Measurements from ENCODE around the gene TOM1L2.

TOM1L2 gene

GRCh38 chr17:17848311-17849082, 123.7 kb downstream of the TOM1L2 start:
- Histone ChIP-seq H3K9me3 (ENCODE audit: control insufficient read depth, low read length) (no peaks in the 10 kb centered on the region), H3K4me1 (ENCODE audit: control insufficient read depth, insufficient read depth, low read length, poor library complexity, severe bottlenecking) (peaks cover 36% of the 10 kb centered on the region), H3K27me3 (replicated peaks; ENCODE audit: control insufficient read depth, insufficient read depth, low read length, poor library complexity, severe bottlenecking) (no peaks in the 10 kb centered on the region), H3K27ac (ENCODE audit: insufficient read depth, low read length, poor library complexity, severe bottlenecking) (peak overlapping the region; percentile 50), H3K4me3 (ENCODE audit: insufficient read depth, low read depth, low read length, poor library complexity, severe bottlenecking) (no peak overlapping the region), H3K36me3 (ENCODE audit: control insufficient read depth, insufficient read depth, low read length) (no peaks in the 10 kb centered on the region)
- no peak for DNase-seq

GRCh38 chr17:17847726-17848125, 124.5 kb downstream of the TOM1L2 start:
- peaks cover 36% of the 10 kb centered on the region for H3K4me1 ChIP-seq (ENCODE audit: control insufficient read depth, insufficient read depth, low read length, poor library complexity, severe bottlenecking)

DNA sequence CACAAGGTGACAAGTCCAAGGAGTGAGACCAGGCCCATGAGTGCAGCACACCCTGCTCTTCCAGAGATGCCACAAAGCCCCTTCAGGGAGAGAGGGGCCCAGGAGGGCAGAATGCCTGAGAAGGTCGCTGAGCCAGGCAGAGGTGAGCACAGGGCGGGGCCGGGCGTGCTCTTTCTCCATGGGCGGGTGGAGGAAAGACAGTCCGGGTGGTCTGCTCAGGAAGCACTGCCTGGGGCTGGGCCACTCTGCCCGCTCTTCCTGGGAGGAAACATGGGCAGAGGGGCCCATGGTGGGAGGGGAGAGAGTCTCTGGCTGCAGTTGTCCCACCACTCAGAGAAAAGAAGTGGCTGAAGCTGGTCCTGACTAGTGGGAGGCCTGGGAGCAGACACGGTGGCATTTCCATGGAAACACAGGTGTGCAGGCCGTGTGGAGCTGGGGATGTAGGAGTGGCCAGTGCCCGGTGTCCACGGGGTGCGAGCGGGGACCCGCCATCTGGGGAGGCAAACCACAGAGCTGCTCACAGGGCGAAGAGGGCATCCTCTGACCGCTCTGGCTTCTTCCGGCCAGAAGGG, 125.0 kb downstream of the TOM1L2 start:
- DNase-seq: no peak
- Histone ChIP-seq H3K36me3 (ENCODE audit: control insufficient read depth, insufficient read depth, low read length) (no peaks in the 10 kb centered on the region), H3K9me3 (ENCODE audit: control insufficient read depth, low read length) (no peaks in the 10 kb centered on the region), H3K27me3 (replicated peaks; ENCODE audit: control insufficient read depth, insufficient read depth, low read length, poor library complexity, severe bottlenecking) (no peaks in the 10 kb centered on the region), H3K27ac (ENCODE audit: insufficient read depth, low read length, poor library complexity, severe bottlenecking) (no peak overlapping the region), H3K4me3 (ENCODE audit: insufficient read depth, low read depth, low read length, poor library complexity, severe bottlenecking) (no peak overlapping the region), H3K4me1 (ENCODE audit: control insufficient read depth, insufficient read depth, low read length, poor library complexity, severe bottlenecking) (peaks cover 36% of the 10 kb centered on the region)

More at GRCh38 chr17:17847726-17848125, 124.5 kb downstream of the TOM1L2 start:
- Histone ChIP-seq H3K27ac (ENCODE audit: insufficient read depth, low read length, poor library complexity, severe bottlenecking) (no peak overlapping the region), H3K36me3 (ENCODE audit: control insufficient read depth, insufficient read depth, low read length) (no peaks in the 10 kb centered on the region), H3K27me3 (replicated peaks; ENCODE audit: control insufficient read depth, insufficient read depth, low read length, poor library complexity, severe bottlenecking) (no peaks in the 10 kb centered on the region), H3K9me3 (ENCODE audit: control insufficient read depth, low read length) (no peaks in the 10 kb centered on the region), H3K4me3 (ENCODE audit: insufficient read depth, low read depth, low read length, poor library complexity, severe bottlenecking) (no peak overlapping the region)
- DNase-seq: no peak

DNA sequence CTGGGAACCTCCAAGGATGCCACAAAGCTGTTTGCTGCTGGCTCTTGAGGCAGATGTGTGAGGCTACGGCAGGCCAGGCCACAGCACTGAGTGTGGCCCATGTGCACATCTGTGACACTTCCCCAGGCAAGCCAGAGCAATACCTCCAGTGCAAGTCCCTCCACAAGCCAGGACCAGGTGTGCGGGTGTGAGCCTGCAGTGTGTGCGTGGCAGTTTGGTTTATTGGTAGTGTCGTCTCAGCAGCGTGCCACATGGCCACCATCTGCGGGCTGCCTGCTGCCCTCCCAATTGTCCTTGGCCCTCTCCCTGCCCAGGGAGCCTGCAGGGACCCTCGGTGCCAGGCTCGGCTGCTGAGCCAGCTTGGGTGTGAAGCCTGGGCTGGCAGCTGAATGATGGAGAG, 125.6 kb downstream of the TOM1L2 start:
- DNase-seq: no peak
- Histone ChIP-seq H3K4me1 (ENCODE audit: control insufficient read depth, insufficient read depth, low read length, poor library complexity, severe bottlenecking) (peaks cover 36% of the 10 kb centered on the region), H3K27ac (ENCODE audit: insufficient read depth, low read length, poor library complexity, severe bottlenecking) (no peak overlapping the region), H3K27me3 (replicated peaks; ENCODE audit: control insufficient read depth, insufficient read depth, low read length, poor library complexity, severe bottlenecking) (no peaks in the 10 kb centered on the region), H3K4me3 (ENCODE audit: insufficient read depth, low read depth, low read length, poor library complexity, severe bottlenecking) (no peak overlapping the region), H3K9me3 (ENCODE audit: control insufficient read depth, low read length) (no peaks in the 10 kb centered on the region), H3K36me3 (ENCODE audit: control insufficient read depth, insufficient read depth, low read length) (no peaks in the 10 kb centered on the region)

GRCh38 chr17:17846003-17846402, 126.2 kb downstream of the TOM1L2 start:
- no peaks in the 10 kb centered on the region for H3K27me3 ChIP-seq (replicated peaks; ENCODE audit: control insufficient read depth, insufficient read depth, low read length, poor library complexity, severe bottlenecking)
- peaks cover 36% of the 10 kb centered on the region for H3K4me1 ChIP-seq (ENCODE audit: control insufficient read depth, insufficient read depth, low read length, poor library complexity, severe bottlenecking)
- H3K9me3 ChIP-seq (ENCODE audit: control insufficient read depth, low read length): no peaks in the 10 kb centered on the region
- DNase-seq: no peak
- no peak overlapping the region for H3K27ac ChIP-seq (ENCODE audit: insufficient read depth, low read length, poor library complexity, severe bottlenecking)
- H3K4me3 ChIP-seq (ENCODE audit: insufficient read depth, low read depth, low read length, poor library complexity, severe bottlenecking): no peak overlapping the region
- H3K36me3 ChIP-seq (ENCODE audit: control insufficient read depth, insufficient read depth, low read length): no peaks in the 10 kb centered on the region

DNA sequence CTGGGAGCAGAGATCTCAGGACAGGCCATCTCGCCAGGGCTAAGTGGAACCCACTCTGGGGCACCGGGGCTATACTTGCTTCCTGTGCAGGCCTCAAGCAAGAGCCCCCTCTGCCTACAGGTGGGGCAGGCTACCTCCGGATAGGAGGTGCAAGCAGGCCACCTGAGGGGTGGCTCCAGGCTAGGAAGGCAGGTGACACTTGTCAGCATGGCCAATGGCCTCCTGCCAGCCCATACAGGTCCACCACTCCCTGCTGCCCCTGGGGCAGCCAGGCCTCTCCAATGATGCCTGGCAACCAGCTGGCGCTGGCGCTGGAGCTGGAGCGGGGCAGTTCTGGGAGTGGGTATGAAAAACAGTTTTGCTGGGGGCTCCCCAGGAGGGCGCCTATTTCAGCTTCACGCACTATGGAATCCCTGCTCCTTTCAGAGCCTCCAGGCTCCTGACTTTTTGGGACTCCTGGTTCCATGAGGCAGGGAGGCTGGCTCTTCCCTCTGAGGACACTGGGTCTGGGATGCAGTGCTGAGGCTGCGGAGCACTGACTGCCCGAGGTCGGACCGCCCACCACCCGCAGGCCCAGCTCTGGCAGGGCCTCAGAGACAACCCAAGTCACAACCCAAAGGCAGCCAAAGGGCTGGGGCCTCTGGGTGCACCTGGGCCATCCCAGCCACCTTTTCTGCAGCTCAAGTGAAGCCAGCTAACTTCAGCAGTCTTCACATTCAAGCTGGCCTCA, 127.0 kb downstream of the TOM1L2 start:
- no peak overlapping the region for H3K27ac ChIP-seq (ENCODE audit: insufficient read depth, low read length, poor library complexity, severe bottlenecking)
- H3K27me3 ChIP-seq (replicated peaks; ENCODE audit: control insufficient read depth, insufficient read depth, low read length, poor library complexity, severe bottlenecking): no peaks in the 10 kb centered on the region
- H3K9me3 ChIP-seq (ENCODE audit: control insufficient read depth, low read length): no peaks in the 10 kb centered on the region
- peaks cover 29% of the 10 kb centered on the region for H3K4me1 ChIP-seq (ENCODE audit: control insufficient read depth, insufficient read depth, low read length, poor library complexity, severe bottlenecking)
- no peak for DNase-seq
- no peak overlapping the region for H3K4me3 ChIP-seq (ENCODE audit: insufficient read depth, low read depth, low read length, poor library complexity, severe bottlenecking)
- no peaks in the 10 kb centered on the region for H3K36me3 ChIP-seq (ENCODE audit: control insufficient read depth, insufficient read depth, low read length)

- Histone ChIP-seq H3K27ac (ENCODE audit: insufficient read depth, low read length, poor library complexity, severe bottlenecking) (no peak overlapping the region), H3K9me3 (ENCODE audit: control insufficient read depth, low read length) (no peaks in the 10 kb centered on the region)
- no peak for DNase-seq
Observed at GRCh38 chr17:17844500-17844899, 127.7 kb downstream of the TOM1L2 start.

DNA sequence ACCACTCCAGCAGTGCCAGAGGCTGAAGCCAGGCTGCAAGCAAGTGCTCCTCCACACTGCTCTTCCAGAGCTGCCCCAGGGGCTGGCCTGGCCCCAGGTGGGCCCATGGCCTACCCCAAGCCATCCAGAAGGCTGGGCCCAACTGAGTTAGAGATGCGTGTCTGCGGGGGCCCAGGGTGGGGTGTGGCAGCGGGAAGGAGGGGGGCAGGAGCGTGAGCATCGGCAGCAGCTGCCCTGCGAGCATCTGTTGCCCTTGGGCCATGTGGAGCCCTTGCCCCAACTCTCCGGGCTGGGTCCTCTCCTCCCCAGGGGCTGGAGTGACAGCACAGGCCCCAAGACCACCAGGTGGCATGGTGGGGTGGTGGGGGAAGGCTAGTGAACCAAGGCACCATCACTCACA, 128.1 kb downstream of the TOM1L2 start:
- Histone ChIP-seq H3K4me3 (ENCODE audit: insufficient read depth, low read depth, low read length, poor library complexity, severe bottlenecking) (no peak overlapping the region), H3K36me3 (ENCODE audit: control insufficient read depth, insufficient read depth, low read length) (no peaks in the 10 kb centered on the region), H3K27ac (ENCODE audit: insufficient read depth, low read length, poor library complexity, severe bottlenecking) (no peak overlapping the region), H3K27me3 (replicated peaks; ENCODE audit: control insufficient read depth, insufficient read depth, low read length, poor library complexity, severe bottlenecking) (no peaks in the 10 kb centered on the region), H3K9me3 (ENCODE audit: control insufficient read depth, low read length) (no peaks in the 10 kb centered on the region), H3K4me1 (ENCODE audit: control insufficient read depth, insufficient read depth, low read length, poor library complexity, severe bottlenecking) (peaks cover 25% of the 10 kb centered on the region)
- DNase-seq: no peak

More at GRCh38 chr17:17844500-17844899, 127.7 kb downstream of the TOM1L2 start:
- H3K4me3 ChIP-seq (ENCODE audit: insufficient read depth, low read depth, low read length, poor library complexity, severe bottlenecking): no peak overlapping the region
- H3K4me1 ChIP-seq (ENCODE audit: control insufficient read depth, insufficient read depth, low read length, poor library complexity, severe bottlenecking): peaks cover 25% of the 10 kb centered on the region
- no peaks in the 10 kb centered on the region for H3K27me3 ChIP-seq (replicated peaks; ENCODE audit: control insufficient read depth, insufficient read depth, low read length, poor library complexity, severe bottlenecking)
- no peaks in the 10 kb centered on the region for H3K36me3 ChIP-seq (ENCODE audit: control insufficient read depth, insufficient read depth, low read length)

DNA sequence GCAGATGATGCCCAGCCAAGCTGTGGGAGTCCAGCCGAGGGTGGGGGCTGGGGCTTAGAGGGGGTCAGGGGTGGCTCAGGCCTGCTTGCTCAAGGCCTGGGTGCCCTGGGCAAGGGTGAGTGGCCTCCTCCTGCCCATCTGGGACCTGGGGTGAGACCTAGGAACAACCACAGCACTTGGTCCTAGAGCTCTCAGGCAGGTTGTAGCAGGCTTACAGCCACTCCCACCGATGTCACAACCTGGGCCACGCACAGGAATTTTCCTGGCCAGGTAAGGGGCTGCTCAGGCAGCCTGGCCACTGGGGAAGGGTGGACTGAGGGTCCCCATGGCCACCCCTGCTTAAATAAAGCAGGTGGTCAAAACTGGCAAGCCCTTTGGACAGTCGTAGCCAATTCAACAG, 129.1 kb downstream of the TOM1L2 start:
- Histone ChIP-seq H3K27ac (ENCODE audit: insufficient read depth, low read length, poor library complexity, severe bottlenecking) (no peak overlapping the region), H3K4me3 (ENCODE audit: insufficient read depth, low read depth, low read length, poor library complexity, severe bottlenecking) (no peak overlapping the region), H3K4me1 (ENCODE audit: control insufficient read depth, insufficient read depth, low read length, poor library complexity, severe bottlenecking) (peaks cover 15% of the 10 kb centered on the region), H3K9me3 (ENCODE audit: control insufficient read depth, low read length) (no peaks in the 10 kb centered on the region), H3K36me3 (ENCODE audit: control insufficient read depth, insufficient read depth, low read length) (no peaks in the 10 kb centered on the region), H3K27me3 (replicated peaks; ENCODE audit: control insufficient read depth, insufficient read depth, low read length, poor library complexity, severe bottlenecking) (no peaks in the 10 kb centered on the region)
- DNase-seq: no peak

All from effector memory CD4-positive, alpha-beta T cell (primary cell).